Measurements from ENCODE around the gene LPCAT3.
A peak's percentile ranks its signal among the peaks of the same experiment; 100 is the strongest.

The LPCAT3 gene

DNA sequence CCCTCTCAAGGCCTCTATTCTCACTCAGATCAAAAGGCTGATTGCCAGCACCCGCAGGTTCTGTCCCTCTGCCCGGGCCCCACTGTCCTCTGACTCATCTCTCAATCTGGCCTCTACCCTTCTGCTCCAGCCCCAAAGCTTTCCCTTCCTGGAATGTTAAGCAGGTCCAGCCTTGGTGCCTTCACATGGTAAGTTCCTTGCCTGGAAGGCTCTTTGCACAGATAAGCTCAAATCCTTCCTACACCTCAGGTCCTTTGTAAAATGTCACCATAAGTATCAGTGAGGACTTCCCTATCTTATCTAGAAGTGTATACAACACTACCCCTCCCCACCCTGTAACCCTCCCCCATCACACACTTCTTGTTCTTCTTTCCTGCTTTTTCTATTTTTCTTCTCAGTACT is 22.2 kb downstream of the LPCAT3 start:
- DNase-seq, result no peak

DNA sequence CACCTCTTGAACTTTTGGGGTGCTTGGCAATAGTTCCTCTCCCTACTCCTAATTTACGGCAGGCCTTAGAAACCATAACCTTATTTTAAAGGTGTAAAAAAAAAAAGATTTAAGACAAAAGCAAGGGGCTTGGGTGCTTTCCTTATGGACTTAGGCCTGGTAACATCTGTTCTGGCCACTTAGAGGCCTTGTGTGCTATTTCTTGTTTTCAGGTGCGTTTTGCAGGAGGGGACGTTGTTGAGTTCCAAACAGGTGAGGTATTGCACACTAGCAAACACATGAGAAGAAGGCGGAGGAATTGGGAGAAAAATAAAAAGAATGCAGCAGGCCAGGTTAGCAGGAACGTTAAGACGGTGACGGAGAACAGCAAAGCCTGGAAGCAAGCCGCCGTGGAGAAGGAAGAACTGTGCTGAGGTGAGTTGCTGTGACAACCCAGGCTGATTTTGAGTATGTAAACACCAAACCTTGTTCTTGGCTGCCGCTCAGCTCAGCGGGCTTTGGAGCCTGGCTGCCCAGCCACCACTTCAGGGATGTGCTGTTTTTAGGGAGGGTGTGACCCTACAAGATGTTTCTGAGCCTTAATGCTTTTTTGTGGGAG is 30.2 kb downstream of the LPCAT3 start:
- peak; percentile 78 for DNase-seq

DNA sequence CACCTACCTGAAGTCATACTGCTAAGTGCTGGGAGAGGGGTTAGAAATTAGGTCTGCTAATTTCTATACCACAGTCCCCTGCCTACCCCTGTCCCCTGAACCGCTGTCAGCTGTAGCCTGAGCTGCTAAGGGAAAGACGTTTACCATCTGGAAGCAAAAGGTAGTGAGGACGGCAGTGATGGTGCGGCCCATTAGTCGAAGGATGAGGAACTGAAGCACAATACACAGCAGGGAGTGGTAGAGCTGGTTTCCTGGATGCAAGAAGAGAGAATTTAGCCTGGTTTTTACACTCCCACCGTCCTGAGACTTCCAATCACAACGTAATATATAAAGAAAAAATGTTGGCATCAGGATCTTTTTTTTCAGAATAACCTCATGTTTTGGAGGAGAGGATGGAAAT is 35.7 kb downstream of the LPCAT3 start:
- no peak for DNase-seq

DNA sequence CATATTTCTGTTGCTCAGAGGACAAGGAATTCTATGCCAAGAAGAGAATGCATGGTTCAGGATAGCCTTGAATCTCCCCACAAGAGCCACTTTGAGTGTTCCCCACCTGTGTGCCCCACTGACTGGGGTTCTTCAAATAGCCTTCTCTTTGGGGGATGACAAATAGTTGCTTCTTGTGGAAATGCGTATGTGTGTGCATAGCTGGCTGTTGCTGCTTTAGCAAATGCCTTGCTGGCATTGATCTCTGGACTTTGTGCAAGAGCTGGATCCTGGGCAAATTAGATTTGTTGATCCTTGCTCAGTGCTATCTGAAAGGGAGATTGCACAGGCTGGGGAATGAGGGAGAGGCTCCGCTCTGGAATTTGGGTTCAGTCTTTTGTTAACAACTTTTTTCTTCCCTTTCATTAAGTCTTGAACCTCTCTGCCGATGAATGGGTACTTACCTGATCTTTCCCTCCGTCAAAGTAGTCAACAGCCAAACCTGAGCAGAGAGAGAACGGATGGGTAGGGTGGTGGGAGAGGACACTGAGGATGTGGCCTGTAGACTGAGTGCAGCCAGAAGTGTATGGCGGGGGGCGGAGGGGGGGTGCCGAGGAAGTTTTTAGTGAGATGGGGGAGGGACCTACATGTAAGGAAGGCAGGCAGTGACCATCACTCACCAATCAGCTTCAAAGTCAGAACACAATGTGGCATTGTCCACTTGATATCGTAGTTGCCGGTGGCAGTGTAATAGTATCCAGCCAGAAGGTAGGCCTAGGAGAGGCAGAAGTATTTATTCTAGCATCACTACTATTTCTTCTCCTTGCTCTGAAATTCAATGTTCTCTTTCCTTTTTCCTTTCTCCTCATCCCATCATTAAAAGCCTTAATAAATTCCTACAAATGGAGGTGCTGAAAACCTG is 36.9 kb downstream of the LPCAT3 start:
- DNase-seq, result no peak

- DNase-seq, result no peak
These were observed 37.5 kb downstream of the LPCAT3 start for GRCh38 chr12:6980740-6981139.

GRCh38 chr12:6980075-6980474 is 38.2 kb downstream of the LPCAT3 start:
- no peak for DNase-seq

GRCh38 chr12:6979453-6979852 is 38.8 kb downstream of the LPCAT3 start:
- DNase-seq, result no peak

- DNase-seq, result no peak
These were observed 39.3 kb downstream of the LPCAT3 start for GRCh38 chr12:6979021-6979420.

DNA sequence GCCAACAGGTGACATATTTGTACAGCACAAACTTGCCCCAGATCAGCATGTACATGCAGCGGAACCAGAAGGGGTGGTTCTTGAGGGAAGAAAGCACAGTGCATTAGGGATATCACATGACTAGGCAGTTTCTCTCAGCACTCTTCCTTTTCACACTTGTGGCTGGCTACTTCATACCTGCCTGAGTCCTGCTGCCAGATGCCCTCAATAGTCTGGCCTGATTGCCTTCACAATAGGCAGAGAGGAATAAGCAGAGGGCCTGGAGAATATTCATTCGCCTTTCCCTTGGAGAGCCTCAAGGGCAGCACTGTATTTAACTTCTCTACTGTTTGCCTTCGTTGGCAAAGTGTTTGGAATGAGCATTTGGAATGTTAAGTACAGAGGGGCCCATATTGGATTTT is 39.7 kb downstream of the LPCAT3 start:
- no peak for DNase-seq

- no peak for DNase-seq
These were observed 40.1 kb downstream of the LPCAT3 start for GRCh38 chr12:6978188-6978587.

- DNase-seq, result no peak
These were observed 40.6 kb downstream of the LPCAT3 start for GRCh38 chr12:6977653-6978052.

- DNase-seq, result no peak
These were observed 42.8 kb downstream of the LPCAT3 start for GRCh38 chr12:6975297-6976032.

- no peak for DNase-seq
These were observed 44.1 kb downstream of the LPCAT3 start for GRCh38 chr12:6974180-6974579.

DNA sequence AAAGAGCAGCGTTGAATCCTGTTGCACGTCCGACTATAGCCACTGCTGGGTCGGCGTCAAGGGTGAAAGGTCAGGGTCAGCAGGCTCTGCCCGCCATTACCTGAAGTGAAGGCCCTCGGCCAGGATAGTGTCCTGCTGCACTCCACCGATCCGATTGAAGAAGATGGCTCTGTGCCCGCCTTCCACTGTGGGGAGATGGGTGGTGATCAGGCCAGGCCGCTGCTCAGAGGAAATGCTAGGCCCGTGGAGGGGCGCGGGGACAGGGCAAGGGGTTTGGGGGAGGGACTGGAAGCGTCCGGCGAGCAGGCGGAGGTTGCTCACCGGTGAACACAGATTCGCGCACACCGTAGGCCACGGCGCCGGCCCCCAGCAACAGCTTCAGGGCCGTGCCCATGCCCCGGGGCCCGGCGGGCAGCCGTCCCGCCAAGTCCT is 48.2 kb downstream of the LPCAT3 start:
- no peak for DNase-seq

- DNase-seq, result no peak
These were observed 49.9 kb downstream of the LPCAT3 start for GRCh38 chr12:6968426-6968825.

GRCh38 chr12:6967651-6968100 is 50.6 kb downstream of the LPCAT3 start:
- no peak for DNase-seq

GRCh38 chr12:6966351-6966750 is 51.9 kb downstream of the LPCAT3 start:
- no peak for DNase-seq

DNA sequence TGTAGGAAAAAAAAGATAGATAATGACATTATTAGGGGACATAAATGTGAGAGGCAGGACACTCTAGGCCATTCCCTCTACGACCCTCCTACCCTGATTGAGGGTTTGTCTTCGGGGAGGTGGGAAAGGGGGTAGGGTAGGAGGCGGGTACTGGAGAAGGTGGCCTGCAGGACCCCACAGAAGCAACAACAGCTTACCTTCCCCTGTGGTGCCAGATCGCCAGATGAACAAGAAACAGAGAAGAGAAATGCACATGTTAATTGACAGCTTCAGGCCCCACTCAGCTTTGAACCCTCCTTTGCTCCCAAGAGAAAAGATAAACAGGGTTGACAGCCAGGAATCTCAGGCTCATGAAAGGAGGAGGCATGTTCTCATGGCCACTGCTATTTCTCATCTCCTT is 52.6 kb downstream of the LPCAT3 start:
- DNase-seq, result no peak

GRCh38 chr12:6965026-6965661 is 53.1 kb downstream of the LPCAT3 start:
- DNase-seq, result peak; percentile 80

DNA sequence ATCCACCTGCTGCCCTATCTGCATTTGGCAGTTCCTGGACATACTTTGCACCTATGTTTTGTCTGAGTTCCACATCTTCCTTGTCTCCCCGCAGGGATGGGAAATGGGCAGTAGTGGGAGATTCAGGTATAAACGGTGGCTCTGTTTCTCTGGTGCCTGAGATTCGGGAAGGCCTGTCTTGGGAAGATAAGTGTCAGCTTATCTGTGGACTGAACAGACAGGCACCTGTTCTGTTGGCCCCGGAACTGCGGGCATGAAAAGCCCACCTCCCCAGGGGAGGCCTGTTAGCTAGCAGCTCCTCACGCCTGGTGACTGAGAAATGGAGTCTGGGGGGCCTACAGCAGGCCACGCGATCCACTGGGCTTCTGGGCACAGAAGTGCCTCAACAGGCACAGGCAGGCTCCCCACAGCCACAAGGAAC is 53.7 kb downstream of the LPCAT3 start:
- DNase-seq, result no peak

DNA sequence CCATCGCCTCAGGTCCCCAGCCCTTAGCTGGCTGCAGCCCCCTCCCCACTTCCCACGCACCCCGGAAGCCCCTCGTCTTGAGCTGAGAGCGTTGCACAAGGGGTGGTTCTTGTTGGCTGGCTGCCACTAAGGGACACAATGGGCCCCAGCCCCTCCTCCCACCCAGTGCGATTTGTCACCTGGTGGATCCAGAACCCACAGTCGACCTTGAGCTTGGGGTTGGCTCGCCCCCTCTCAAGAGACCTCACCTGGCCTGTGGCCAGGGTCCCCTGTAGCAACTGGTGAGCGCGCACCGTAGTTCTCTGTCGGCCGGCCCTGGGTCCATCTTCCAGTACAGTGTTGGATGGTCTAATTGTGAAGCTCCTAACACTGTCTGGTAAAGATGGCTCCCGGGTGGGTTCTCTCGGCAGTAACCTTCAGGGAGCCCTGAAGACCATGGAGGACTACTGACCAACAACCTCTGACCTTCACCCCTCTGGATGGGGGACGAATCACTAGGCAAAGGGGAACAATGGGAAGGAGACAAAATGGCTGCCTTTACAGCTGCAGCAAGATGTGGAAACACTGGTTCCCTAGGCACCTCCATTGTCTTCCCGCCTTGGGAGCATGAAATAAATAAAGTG is 54.4 kb downstream of the LPCAT3 start:
- peak; percentile 68 for DNase-seq

GRCh38 chr12:6963016-6963731 is 55.1 kb downstream of the LPCAT3 start:
- peak; percentile 95 for DNase-seq
